ENCODE data around the gene CCDC7. TPM values are rescaled to one million over a fixed set of nuclear protein-coding genes. Genes with fewer than 3 reads are reported as not detected.

CCDC7 gene
- total RNA-seq, 1 donor from 2014 or later = 2.3 TPM

DNA sequence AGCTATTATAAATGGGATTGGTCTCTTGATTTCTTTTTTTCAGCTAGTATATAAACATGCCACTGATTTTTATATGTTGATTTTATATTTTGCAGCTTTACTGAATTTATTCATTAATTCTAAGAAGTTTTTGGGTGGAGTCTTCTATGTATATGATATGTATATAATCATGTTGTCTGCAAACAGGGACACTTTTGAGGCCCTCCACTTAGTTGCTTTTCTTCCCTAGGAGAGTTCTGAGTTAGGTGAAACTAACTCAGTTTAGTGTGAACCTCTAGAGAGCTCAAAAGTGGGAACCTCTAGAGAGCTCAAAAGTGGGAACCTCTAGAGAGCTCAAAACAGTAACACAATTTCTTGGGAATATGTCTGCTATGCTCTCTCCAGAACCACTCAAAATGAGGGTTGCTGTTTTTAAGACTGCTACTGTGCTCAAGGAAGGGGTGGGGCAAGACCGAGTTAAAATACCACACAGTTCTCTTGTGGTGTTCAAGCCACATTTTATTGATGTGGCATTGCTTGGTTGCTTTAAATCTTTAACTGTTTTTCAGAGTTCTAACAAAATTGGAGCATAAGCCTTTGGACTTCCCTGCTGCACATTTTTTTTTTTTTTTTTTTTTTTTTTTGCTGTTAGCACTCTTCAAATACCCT lies 13.2 kb downstream of the CCDC7 start:
- H2AFZ ChIP-seq (ENCODE audit: low read depth, low read length) = no peak overlapping the region
- Mint-ChIP-seq H3K27ac (ENCODE audit: unreplicated experiment) (no peak overlapping the region), H3K4me3 (ENCODE audit: unreplicated experiment) (no peak overlapping the region), H3K27me3 (ENCODE audit: low read depth, unreplicated experiment) (no peaks in the 10 kb centered on the region), H3K36me3 (ENCODE audit: low read depth, unreplicated experiment) (no peaks in the 10 kb centered on the region), H3K9me3 (ENCODE audit: unreplicated experiment) (no peaks in the 10 kb centered on the region), H3K4me1 (ENCODE audit: low read depth, unreplicated experiment) (no peaks in the 10 kb centered on the region)
- H3K9ac ChIP-seq (ENCODE audit: low read length) = no peak overlapping the region
- H3K9me3 ChIP-seq (ENCODE audit: insufficient read depth, low read depth, low read length) = no peaks in the 10 kb centered on the region
- H3K36me3 ChIP-seq (ENCODE audit: insufficient read depth, low read length) = no peaks in the 10 kb centered on the region
- TF ChIP-seq, protein P1, sequence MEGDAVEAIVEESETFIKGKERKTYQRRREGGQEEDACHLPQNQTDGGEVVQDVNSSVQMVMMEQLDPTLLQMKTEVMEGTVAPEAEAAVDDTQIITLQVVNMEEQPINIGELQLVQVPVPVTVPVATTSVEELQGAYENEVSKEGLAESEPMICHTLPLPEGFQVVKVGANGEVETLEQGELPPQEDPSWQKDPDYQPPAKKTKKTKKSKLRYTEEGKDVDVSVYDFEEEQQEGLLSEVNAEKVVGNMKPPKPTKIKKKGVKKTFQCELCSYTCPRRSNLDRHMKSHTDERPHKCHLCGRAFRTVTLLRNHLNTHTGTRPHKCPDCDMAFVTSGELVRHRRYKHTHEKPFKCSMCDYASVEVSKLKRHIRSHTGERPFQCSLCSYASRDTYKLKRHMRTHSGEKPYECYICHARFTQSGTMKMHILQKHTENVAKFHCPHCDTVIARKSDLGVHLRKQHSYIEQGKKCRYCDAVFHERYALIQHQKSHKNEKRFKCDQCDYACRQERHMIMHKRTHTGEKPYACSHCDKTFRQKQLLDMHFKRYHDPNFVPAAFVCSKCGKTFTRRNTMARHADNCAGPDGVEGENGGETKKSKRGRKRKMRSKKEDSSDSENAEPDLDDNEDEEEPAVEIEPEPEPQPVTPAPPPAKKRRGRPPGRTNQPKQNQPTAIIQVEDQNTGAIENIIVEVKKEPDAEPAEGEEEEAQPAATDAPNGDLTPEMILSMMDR (IDR thresholded peaks at IDR 0.05; ENCODE audit: insufficient read depth, low read depth, low read length) = no peak
- no peak for TF ChIP-seq EZH2 (IDR thresholded peaks at IDR 0.05; ENCODE audit: insufficient read depth, low read length)
- H3K4me2 ChIP-seq (ENCODE audit: low read length) = no peak overlapping the region
- H4K20me1 ChIP-seq (ENCODE audit: insufficient read depth, low read length) = no peaks in the 10 kb centered on the region
- DNase-seq (ENCODE audit: low read depth) (no peak), FAIRE-seq (no peak)
- H3K4me3 ChIP-seq (ENCODE audit: insufficient read depth, low read depth, low read length) = no peak overlapping the region
- no peaks in the 10 kb centered on the region for H3K27me3 ChIP-seq (ENCODE audit: insufficient read depth, low read length)
- H3K79me2 ChIP-seq (ENCODE audit: insufficient read depth, low read length) = no peaks in the 10 kb centered on the region
- H3K4me1 ChIP-seq (ENCODE audit: insufficient read depth, low read length) = no peaks in the 10 kb centered on the region
- no peak overlapping the region for H3K27ac ChIP-seq (ENCODE audit: low read depth, low read length)

- no peaks in the 10 kb centered on the region for H3K27me3 Mint-ChIP-seq (ENCODE audit: low read depth, unreplicated experiment)
- H3K9ac ChIP-seq (ENCODE audit: low read length) = no peak overlapping the region
- no peak for DNase-seq (ENCODE audit: low read depth)
- H3K27ac Mint-ChIP-seq (ENCODE audit: unreplicated experiment) = no peak overlapping the region
- no peaks in the 10 kb centered on the region for H3K9me3 ChIP-seq (ENCODE audit: insufficient read depth, low read depth, low read length)
- FAIRE-seq = no peak
- no peak overlapping the region for H3K27ac ChIP-seq (ENCODE audit: low read depth, low read length)
- no peaks in the 10 kb centered on the region for H3K79me2 ChIP-seq (ENCODE audit: insufficient read depth, low read length)
- no peaks in the 10 kb centered on the region for H3K4me1 Mint-ChIP-seq (ENCODE audit: low read depth, unreplicated experiment)
- no peak overlapping the region for H3K4me3 Mint-ChIP-seq (ENCODE audit: unreplicated experiment)
- no peak overlapping the region for H2AFZ ChIP-seq (ENCODE audit: low read depth, low read length)
- no peaks in the 10 kb centered on the region for H4K20me1 ChIP-seq (ENCODE audit: insufficient read depth, low read length)
- H3K4me3 ChIP-seq (ENCODE audit: insufficient read depth, low read depth, low read length) = no peak overlapping the region
- no peaks in the 10 kb centered on the region for H3K27me3 ChIP-seq (ENCODE audit: insufficient read depth, low read length)
- H3K4me2 ChIP-seq (ENCODE audit: low read length) = no peak overlapping the region
- no peaks in the 10 kb centered on the region for H3K4me1 ChIP-seq (ENCODE audit: insufficient read depth, low read length)
- TF ChIP-seq, protein P1 (IDR thresholded peaks at IDR 0.05; ENCODE audit: insufficient read depth, low read depth, low read length) = no peak
- no peak for TF ChIP-seq EZH2 (IDR thresholded peaks at IDR 0.05; ENCODE audit: insufficient read depth, low read length)
- H3K36me3 ChIP-seq (ENCODE audit: insufficient read depth, low read length) = no peaks in the 10 kb centered on the region
- no peaks in the 10 kb centered on the region for H3K9me3 Mint-ChIP-seq (ENCODE audit: unreplicated experiment)
- no peaks in the 10 kb centered on the region for H3K36me3 Mint-ChIP-seq (ENCODE audit: low read depth, unreplicated experiment)
Observed at GRCh38 chr10:32461203-32461602, 15.3 kb downstream of the CCDC7 start.

DNA sequence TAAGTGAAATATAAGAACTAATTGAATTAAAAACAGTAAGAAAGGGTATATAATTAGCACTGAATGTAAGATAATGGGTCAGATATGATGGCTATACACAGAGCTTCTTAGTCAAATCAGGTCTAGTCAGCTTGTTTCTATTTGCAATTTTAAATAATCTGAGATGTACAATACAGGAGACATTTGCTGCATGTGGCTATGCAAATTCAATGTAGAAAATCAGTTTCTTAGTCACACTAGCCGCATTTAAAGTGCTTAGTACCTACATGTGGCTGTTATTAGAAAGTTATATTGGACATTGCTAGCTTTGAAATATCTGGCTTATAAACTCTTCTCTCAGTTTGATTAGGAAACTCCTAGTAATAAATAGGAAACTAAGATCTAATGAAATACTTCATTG lies 25.3 kb downstream of the CCDC7 start:
- FAIRE-seq = no peak
- H3K27me3 Mint-ChIP-seq (ENCODE audit: low read depth, unreplicated experiment) = no peaks in the 10 kb centered on the region
- no peak overlapping the region for H3K4me3 ChIP-seq (ENCODE audit: insufficient read depth, low read depth, low read length)
- H3K4me1 ChIP-seq (ENCODE audit: insufficient read depth, low read length) = no peaks in the 10 kb centered on the region
- no peaks in the 10 kb centered on the region for H3K27me3 ChIP-seq (ENCODE audit: insufficient read depth, low read length)
- H3K9me3 Mint-ChIP-seq (ENCODE audit: unreplicated experiment) = no peaks in the 10 kb centered on the region
- no peaks in the 10 kb centered on the region for H3K4me1 Mint-ChIP-seq (ENCODE audit: low read depth, unreplicated experiment)
- H3K9ac ChIP-seq (ENCODE audit: low read length) = no peak overlapping the region
- H3K4me3 Mint-ChIP-seq (ENCODE audit: unreplicated experiment) = no peak overlapping the region
- no peak overlapping the region for H3K27ac Mint-ChIP-seq (ENCODE audit: unreplicated experiment)
- DNase-seq (ENCODE audit: low read depth) = no peak
- H3K4me2 ChIP-seq (ENCODE audit: low read length) = no peak overlapping the region
- no peak overlapping the region for H2AFZ ChIP-seq (ENCODE audit: low read depth, low read length)
- H3K27ac ChIP-seq (ENCODE audit: low read depth, low read length) = no peak overlapping the region
- no peaks in the 10 kb centered on the region for H3K36me3 ChIP-seq (ENCODE audit: insufficient read depth, low read length)
- no peaks in the 10 kb centered on the region for H3K79me2 ChIP-seq (ENCODE audit: insufficient read depth, low read length)
- H4K20me1 ChIP-seq (ENCODE audit: insufficient read depth, low read length) = no peaks in the 10 kb centered on the region
- no peak for TF ChIP-seq EZH2 (IDR thresholded peaks at IDR 0.05; ENCODE audit: insufficient read depth, low read length)
- TF ChIP-seq, protein P1 (IDR thresholded peaks at IDR 0.05; ENCODE audit: insufficient read depth, low read depth, low read length) = no peak
- H3K36me3 Mint-ChIP-seq (ENCODE audit: low read depth, unreplicated experiment) = peaks cover 4% of the 10 kb centered on the region
- no peaks in the 10 kb centered on the region for H3K9me3 ChIP-seq (ENCODE audit: insufficient read depth, low read depth, low read length)
